HEK293 (cell line): ENCODE measurements around the gene SPEM1.
A peak's percentile ranks its signal among the peaks of the same experiment; 100 is the strongest.

ENCODE experiments used
- CTCF ChIA-PET: fragments of 350-600 bp; formaldehyde crosslinking; extraction: SDS; loops from one replicate; lab custom pipeline; 2021; ENCODE audit warnings: antibody characterized with exemption; lab: Yijun Ruan, JAX
- POLR2A ChIA-PET: fragments of 300-600 bp; formaldehyde crosslinking; extraction: SDS; loops from one replicate; lab custom pipeline; 2020; ENCODE audit warnings: antibody characterized with exemption, inconsistent platforms; lab: Yijun Ruan, JAX
- H3K27ac ChIP-seq: fragments of 200-500 bp; sonication (Bioruptor generic); 2 replicates; pipeline ENCODE4 v1.5.1; 2014; ENCODE audit warnings: low read depth, low read length, control low read depth, inconsistent platforms; ENCODE audit errors: extremely low read depth
- H3K36me3 ChIP-seq, 2 experiments: fragments of 200-500 bp in 1 of 2; sonication (Bioruptor generic) in 1 of 2; 1 replicate in 1 of 2; 2 replicates in 1 of 2; pipeline ENCODE4 v1.5.1; 2014 to 2017; ENCODE audit warnings: inconsistent platforms in 2 of 2, low read length in 2 of 2; ENCODE audit not compliant: control insufficient read depth in 2 of 2, insufficient read depth in 1 of 2
- H3K4me1 ChIP-seq: fragments of 200-500 bp; sonication (Bioruptor generic); 2 replicates; pipeline ENCODE4 v1.5.1; 2014; ENCODE audit warnings: mild to moderate bottlenecking, low read length, inconsistent platforms; ENCODE audit not compliant: control insufficient read depth, insufficient read depth
- H3K4me3 ChIP-seq: 2 replicates; pipeline ENCODE4 v1.5.1; 2011; ENCODE audit warnings: low read depth, mild to moderate bottlenecking, control low read depth, low read length, moderate library complexity
- H3K9me3 ChIP-seq: fragments of 200-500 bp; sonication (Bioruptor generic); 2 replicates; pipeline ENCODE4 v1.5.1; 2014; ENCODE audit warnings: low read depth, low read length, inconsistent platforms; ENCODE audit not compliant: control insufficient read depth, insufficient read depth
- GLIS2 ChIP-seq: fragments of 450-650 bp; formaldehyde crosslinking; IDR thresholded peaks from 2 replicates; pipeline ENCODE4 v1.5.1; 2016; ENCODE audit warnings: missing biosample characterization, missing genetic modification characterization
- INSM2 ChIP-seq: fragments of 450-650 bp; formaldehyde crosslinking; IDR thresholded peaks from 2 replicates; pipeline ENCODE4 v1.5.1; 2016; ENCODE audit warnings: missing biosample characterization, missing genetic modification characterization
- MZF1 ChIP-seq: fragments of 450-650 bp; formaldehyde crosslinking; IDR thresholded peaks from 2 replicates; pipeline ENCODE4 v1.5.1; 2017; ENCODE audit warnings: missing biosample characterization, missing genetic modification characterization, borderline replicate concordance
- SCRT1 ChIP-seq: fragments of 450-650 bp; formaldehyde crosslinking; IDR thresholded peaks from 2 replicates; pipeline ENCODE4 v1.5.1; 2016; ENCODE audit warnings: missing biosample characterization, missing genetic modification characterization, borderline replicate concordance
- ZBTB48 ChIP-seq: fragments of 450-650 bp; formaldehyde crosslinking; IDR thresholded peaks from 2 replicates; pipeline ENCODE4 v1.5.1; 2016; ENCODE audit warnings: missing biosample characterization, missing genetic modification characterization
- ZBTB7A ChIP-seq: fragments of 450-650 bp; formaldehyde crosslinking; IDR thresholded peaks from 2 replicates; pipeline ENCODE4 v1.5.1; 2016; ENCODE audit warnings: low read depth, missing biosample characterization, missing genetic modification characterization
- ZFP3 ChIP-seq: fragments of 450-650 bp; formaldehyde crosslinking; IDR thresholded peaks from 2 replicates; pipeline ENCODE4 v1.5.1; 2016; ENCODE audit warnings: low read depth, missing biosample characterization, missing genetic modification characterization
- ZNF24 ChIP-seq: fragments of 450-650 bp; formaldehyde crosslinking; IDR thresholded peaks from 2 replicates; pipeline ENCODE4 v1.5.1; 2016; ENCODE audit warnings: missing biosample characterization, missing genetic modification characterization
- ZNF302 ChIP-seq: fragments of 450-650 bp; formaldehyde crosslinking; IDR thresholded peaks from 2 replicates; pipeline ENCODE4 v1.5.1; 2016; ENCODE audit warnings: missing biosample characterization, missing genetic modification characterization, low read depth
- ZNF335 ChIP-seq: fragments of 450-650 bp; formaldehyde crosslinking; conservative IDR thresholded peaks from 2 replicates; pipeline ENCODE4 v1.5.1; 2016; ENCODE audit warnings: missing biosample characterization, missing genetic modification characterization
- ZNF341 ChIP-seq: fragments of 450-650 bp; formaldehyde crosslinking; IDR thresholded peaks from 2 replicates; pipeline ENCODE4; 2016; ENCODE audit warnings: low read depth, missing biosample characterization, missing genetic modification characterization
- ZNF362 ChIP-seq: fragments of 450-650 bp; formaldehyde crosslinking; IDR thresholded peaks from 2 replicates; pipeline ENCODE4 v1.5.1; 2016; ENCODE audit warnings: missing biosample characterization, missing genetic modification characterization
- ZNF423 ChIP-seq: fragments of 450-650 bp; formaldehyde crosslinking; IDR thresholded peaks from 2 replicates; pipeline ENCODE4 v1.5.1; 2016; ENCODE audit warnings: missing biosample characterization, missing genetic modification characterization
- ZNF48 ChIP-seq: fragments of 450-650 bp; formaldehyde crosslinking; IDR thresholded peaks from 2 replicates; pipeline ENCODE4 v1.5.1; 2016; ENCODE audit warnings: missing biosample characterization, missing genetic modification characterization
- ZNF501 ChIP-seq: fragments of 450-650 bp; formaldehyde crosslinking; IDR thresholded peaks from 2 replicates; pipeline ENCODE4 v1.5.1; 2016; ENCODE audit warnings: missing biosample characterization, missing genetic modification characterization
- ZNF518A ChIP-seq: fragments of 450-650 bp; formaldehyde crosslinking; conservative IDR thresholded peaks from 2 replicates; pipeline ENCODE4 v1.5.1; 2016; ENCODE audit warnings: low read depth, missing biosample characterization, missing genetic modification characterization
- ZNF624 ChIP-seq: fragments of 450-650 bp; formaldehyde crosslinking; IDR thresholded peaks from 2 replicates; pipeline ENCODE4 v1.5.1; 2017; ENCODE audit warnings: missing biosample characterization, missing genetic modification characterization
- ZNF692 ChIP-seq: fragments of 450-650 bp; formaldehyde crosslinking; IDR thresholded peaks from 2 replicates; pipeline ENCODE4 v1.5.1; 2016; ENCODE audit warnings: missing biosample characterization, missing genetic modification characterization
- ZNF777 ChIP-seq: fragments of 450-650 bp; formaldehyde crosslinking; IDR thresholded peaks from 2 replicates; pipeline ENCODE4 v1.5.1; 2017; ENCODE audit warnings: missing biosample characterization, missing genetic modification characterization, borderline replicate concordance
- ZSCAN5A ChIP-seq: fragments of 450-650 bp; formaldehyde crosslinking; IDR thresholded peaks from 2 replicates; pipeline ENCODE4 v1.5.1; 2016; ENCODE audit warnings: missing biosample characterization, missing genetic modification characterization
- ZXDB ChIP-seq: fragments of 450-650 bp; formaldehyde crosslinking; IDR thresholded peaks from 2 replicates; pipeline ENCODE4 v1.5.1; 2016; ENCODE audit warnings: missing biosample characterization, missing genetic modification characterization

Gene SPEM1

GRCh38 chr17:7403043-7403726 lies 16.9 kb upstream of the SPEM1 start (continued):
- TF ChIP-seq ZNF518A (no peak), ZNF777 (tag by site-specific recombination) (no peak), ZBTB48 (tag by site-specific recombination) (0 out of 2 replicates have a peak, but pooled peaks have one; percentile 62), MZF1 (tag by site-specific recombination) (no peak), ZBTB7A (tag by site-specific recombination) (0 out of 2 replicates have a peak, but pooled peaks have one; percentile 20), ZNF362 (no peak)

- Histone ChIP-seq H3K4me3 (peak overlapping the region; percentile 83), H3K4me1 (peaks cover 8% of the 10 kb centered on the region), H3K27ac (peak overlapping the region; percentile 81), H3K36me3 (peaks cover 6 to 9% of the 10 kb centered on the region in 2 experiments; a peak in 2 of 3 replicates), H3K9me3 (no peaks in the 10 kb centered on the region)
- POLR2A ChIA-PET = interaction anchor here (0.5 to 3.2 kb wide), 60 partner anchors 9 to 1613 kb away, joined by 3 to 67 read pairs (median 5); partner anchors contain the start of genes ACADVL, ATP1B2, CD68 and CHRNB1
- CTCF ChIA-PET = interaction anchor here (0.6 to 2.7 kb wide), 10 partner anchors 10 to 314 kb away, joined by 3 to 21 read pairs (median 3); partner anchors contain the start of genes PLSCR3 and TMEM102
- TF ChIP-seq ZNF501 (no peak), ZNF24 (tag by site-specific recombination) (peak; percentile 52; the same call in 1 of the 2 replicates), INSM2 (tag by site-specific recombination) (no peak), ZNF302 (tag by site-specific recombination) (no peak), ZNF423 (no peak), ZNF692 (tag by site-specific recombination) (no peak), ZNF624 (tag by site-specific recombination) (no peak), ZNF48 (no peak), SCRT1 (tag by site-specific recombination) (no peak), ZNF341 (tag by site-specific recombination) (peak; percentile 82), GLIS2 (tag by site-specific recombination) (peak; percentile 40; the same call in 1 of the 2 replicates), ZFP3 (tag by site-specific recombination) (no peak), ZXDB (tag by site-specific recombination) (0 out of 2 replicates have a peak, but pooled peaks have one; percentile 36), ZSCAN5A (tag by site-specific recombination) (no peak), ZNF335 (no peak)
Measured at GRCh38 chr17:7403727-7403976, 16.5 kb upstream of the SPEM1 start.
